CD8-positive, alpha-beta memory T cell (primary cell): ENCODE measurements around the gene DTD1. TPM values are rescaled to one million over a fixed set of nuclear protein-coding genes. Genes with fewer than 3 reads are reported as not detected.

Experiments
- CTCF ChIA-PET: fragments of 350-600 bp; sonication (Branson Sonifier 250); formaldehyde crosslinking; loops from one replicate; lab custom pipeline; 2021; ENCODE audit warnings: antibody characterized with exemption; lab: Charles Lee
- POLR2A ChIA-PET: fragments of 350-600 bp; sonication (Branson Sonifier 250); formaldehyde crosslinking; loops from one replicate; lab custom pipeline; 2021; ENCODE audit warnings: antibody characterized with exemption; lab: Charles Lee
- DNase-seq, 5 donors: peaks; one replicate each; pipeline versions ENCODE4 v3.0.0 to v3.0.0-alpha.2; 2020 to 2022; ENCODE audit warnings: mixed read lengths in 1 of 5
- H3K27ac ChIP-seq: one replicate; pipeline ENCODE4 v1.7.0; 2013; ENCODE audit warnings: low read depth, mild to moderate bottlenecking, low read length, moderate library complexity
- H3K27me3 ChIP-seq: 2 replicates; pipeline ENCODE4 v1.7.0; 2013; ENCODE audit warnings: low read length, mild to moderate bottlenecking; ENCODE audit not compliant: insufficient read depth, poor library complexity, severe bottlenecking
- H3K36me3 ChIP-seq: 2 replicates; pipeline ENCODE4 v1.7.0; 2013; ENCODE audit warnings: mild to moderate bottlenecking, low read length, moderate library complexity; ENCODE audit not compliant: insufficient read depth
- H3K4me1 ChIP-seq: 2 replicates; pipeline ENCODE4 v1.7.0; 2013; ENCODE audit warnings: mild to moderate bottlenecking, low read length, moderate library complexity; ENCODE audit not compliant: insufficient read depth
- H3K4me3 ChIP-seq: 2 replicates; pipeline ENCODE4 v1.7.0; 2013; ENCODE audit warnings: mild to moderate bottlenecking, low read length
- H3K9me3 ChIP-seq: 2 replicates; pipeline ENCODE4 v1.7.0; 2013; ENCODE audit warnings: mild to moderate bottlenecking, low read length
- H3K27ac Mint-ChIP-seq, 8 donors: one replicate each; pipeline ENCODE4 v1.8.0; 2020 to 2021; ENCODE audit warnings: mixed read lengths in 8 of 8, mild to moderate bottlenecking in 6 of 8, inconsistent platforms in 3 of 8, moderate library complexity in 3 of 8
- H3K27me3 Mint-ChIP-seq, 2 donors: one replicate each; pipeline ENCODE4 v1.8.0; 2020 to 2021; ENCODE audit warnings: mixed read lengths in 2 of 2, mild to moderate bottlenecking in 1 of 2, moderate library complexity in 1 of 2
- H3K36me3 Mint-ChIP-seq, 3 donors: one replicate each; pipeline ENCODE4 v1.8.0; 2020 to 2021; ENCODE audit warnings: mixed read lengths in 3 of 3, inconsistent platforms in 1 of 3, mild to moderate bottlenecking in 1 of 3
- H3K4me1 Mint-ChIP-seq, 3 donors: one replicate each; pipeline ENCODE4 v1.8.0; 2020 to 2021; ENCODE audit warnings: mixed read lengths in 3 of 3, inconsistent platforms in 1 of 3, mild to moderate bottlenecking in 1 of 3
- H3K4me3 Mint-ChIP-seq, 7 donors: one replicate each; pipeline ENCODE4 v1.8.0; 2020 to 2021; ENCODE audit warnings: mixed read lengths in 7 of 7, mild to moderate bottlenecking in 6 of 7, moderate library complexity in 4 of 7, inconsistent platforms in 2 of 7
- H3K9me3 Mint-ChIP-seq, 5 donors: one replicate each; pipeline ENCODE4 v1.8.0; 2020 to 2022; ENCODE audit warnings: mixed read lengths in 5 of 5, mild to moderate bottlenecking in 3 of 5, moderate library complexity in 2 of 5, inconsistent platforms in 1 of 5
- polyA plus RNA-seq: library from polyadenylated mRNA; unstranded; fragments of 300-500 nt; fragmentation: Illumina TruSeq; gene quantifications from one replicate; pipeline ENCODE4 v1.2.3, GENCODE V29; 2021
- total RNA-seq, 2 experiments: library from RNA; stranded (reverse); gene quantifications; one replicate each; pipeline ENCODE4 v1.2.3, GENCODE V29; 2021

DTD1 gene
- total and polyA plus RNA-seq, 3 experiments from 2014 or later: 59.6 to 60.8 (median 60.2) TPM

- H3K4me3 Mint-ChIP-seq: no peak overlapping the region
- no peaks in the 10 kb centered on the region for H3K27me3 Mint-ChIP-seq
- peak overlapping the region in 1 of 8 donors; percentile 2 for H3K27ac Mint-ChIP-seq
- POLR2A ChIA-PET: no interaction called here
- Histone ChIP-seq H3K27ac (no peak overlapping the region), H3K4me3 (no peak overlapping the region), H3K36me3 (no peaks in the 10 kb centered on the region), H3K9me3 (no peaks in the 10 kb centered on the region), H3K4me1 (no peaks in the 10 kb centered on the region), H3K27me3 (no peaks in the 10 kb centered on the region)
- CTCF ChIA-PET: no interaction called here
- H3K36me3 Mint-ChIP-seq: peaks cover 10 to 29% (median 19%) of the 10 kb centered on the region in 3 donors
- H3K4me1 Mint-ChIP-seq: peaks cover 12 to 32% (median 17%) of the 10 kb centered on the region in 3 donors
- no peak for DNase-seq
- no peaks in the 10 kb centered on the region for H3K9me3 Mint-ChIP-seq
These were observed 127.7 kb downstream of the DTD1 start for GRCh38 chr20:18715564-18715963.

GRCh38 chr20:18717062-18717461, 129.2 kb downstream of the DTD1 start:
- H3K36me3 Mint-ChIP-seq: peaks cover 10 to 29% (median 25%) of the 10 kb centered on the region in 3 donors
- peaks cover 12 to 22% (median 16%) of the 10 kb centered on the region in 3 donors for H3K4me1 Mint-ChIP-seq
- no peaks in the 10 kb centered on the region for H3K27me3 Mint-ChIP-seq
- H3K4me3 ChIP-seq: no peak overlapping the region
- H3K27me3 ChIP-seq: no peaks in the 10 kb centered on the region
- POLR2A ChIA-PET: no interaction called here
- no peak for DNase-seq
- CTCF ChIA-PET: no interaction called here
- H3K9me3 ChIP-seq: no peaks in the 10 kb centered on the region
- H3K4me3 Mint-ChIP-seq: no peak overlapping the region
- H3K27ac ChIP-seq: no peak overlapping the region
- H3K36me3 ChIP-seq: no peaks in the 10 kb centered on the region
- H3K9me3 Mint-ChIP-seq: no peaks in the 10 kb centered on the region
- H3K4me1 ChIP-seq: no peaks in the 10 kb centered on the region
- H3K27ac Mint-ChIP-seq: no peak overlapping the region

- peaks cover 8 to 25% (median 25%) of the 10 kb centered on the region in 3 donors for H3K36me3 Mint-ChIP-seq
- ChIA-PET POLR2A (no interaction called here), CTCF (no interaction called here)
- Histone ChIP-seq H3K4me3 (no peak overlapping the region), H3K4me1 (no peaks in the 10 kb centered on the region), H3K9me3 (no peaks in the 10 kb centered on the region), H3K27ac (no peak overlapping the region), H3K36me3 (no peaks in the 10 kb centered on the region), H3K27me3 (no peaks in the 10 kb centered on the region)
- no peak overlapping the region for H3K27ac Mint-ChIP-seq
- no peak for DNase-seq
- H3K4me3 Mint-ChIP-seq: no peak overlapping the region
- no peaks in the 10 kb centered on the region for H3K9me3 Mint-ChIP-seq
- no peaks in the 10 kb centered on the region for H3K27me3 Mint-ChIP-seq
- H3K4me1 Mint-ChIP-seq: peaks cover 12 to 22% (median 15%) of the 10 kb centered on the region in 3 donors
These were observed 130.3 kb downstream of the DTD1 start for GRCh38 chr20:18718129-18718528.

- no peaks in the 10 kb centered on the region for H3K27me3 Mint-ChIP-seq
- no peaks in the 10 kb centered on the region for H3K9me3 Mint-ChIP-seq
- DNase-seq: no peak
- H3K27ac Mint-ChIP-seq: no peak overlapping the region
- no peak overlapping the region for H3K27ac ChIP-seq
- H3K4me1 Mint-ChIP-seq: peaks cover 12 to 25% (median 14%) of the 10 kb centered on the region in 3 donors
- H3K9me3 ChIP-seq: no peaks in the 10 kb centered on the region
- ChIA-PET POLR2A (no interaction called here), CTCF (no interaction called here)
- no peak overlapping the region for H3K4me3 ChIP-seq
- H3K36me3 Mint-ChIP-seq: peaks cover 3 to 25% (median 15%) of the 10 kb centered on the region in 3 donors
- H3K27me3 ChIP-seq: no peaks in the 10 kb centered on the region
- no peaks in the 10 kb centered on the region for H3K4me1 ChIP-seq
- no peaks in the 10 kb centered on the region for H3K36me3 ChIP-seq
- no peak overlapping the region for H3K4me3 Mint-ChIP-seq
These were observed 131.6 kb downstream of the DTD1 start for GRCh38 chr20:18719426-18719825.

GRCh38 chr20:18721551-18722115, 133.8 kb downstream of the DTD1 start:
- no peaks in the 10 kb centered on the region for H3K27me3 Mint-ChIP-seq
- Histone ChIP-seq H3K4me1 (no peaks in the 10 kb centered on the region), H3K36me3 (no peaks in the 10 kb centered on the region), H3K4me3 (no peak overlapping the region), H3K27me3 (no peaks in the 10 kb centered on the region), H3K9me3 (no peaks in the 10 kb centered on the region), H3K27ac (no peak overlapping the region)
- H3K36me3 Mint-ChIP-seq: peaks cover 3 to 18% (median 9%) of the 10 kb centered on the region in 3 donors
- no peaks in the 10 kb centered on the region for H3K9me3 Mint-ChIP-seq
- ChIA-PET CTCF (no interaction called here), POLR2A (no interaction called here)
- H3K27ac Mint-ChIP-seq: no peak overlapping the region
- no peak for DNase-seq
- no peak overlapping the region for H3K4me3 Mint-ChIP-seq
- H3K4me1 Mint-ChIP-seq: peaks cover 17 to 22% (median 20%) of the 10 kb centered on the region in 3 donors

- POLR2A ChIA-PET: no interaction called here
- no peak for DNase-seq
- Mint-ChIP-seq H3K9me3 (no peaks in the 10 kb centered on the region), H3K4me1 (peaks cover 13 to 24% (median 22%) of the 10 kb centered on the region in 3 donors), H3K4me3 (no peak overlapping the region), H3K27ac (no peak overlapping the region), H3K27me3 (no peaks in the 10 kb centered on the region), H3K36me3 (peaks cover 3 to 18% (median 9%) of the 10 kb centered on the region in 3 donors)
- H3K4me1 ChIP-seq: no peaks in the 10 kb centered on the region
- no peaks in the 10 kb centered on the region for H3K9me3 ChIP-seq
- CTCF ChIA-PET: no interaction called here
- H3K27me3 ChIP-seq: no peaks in the 10 kb centered on the region
- H3K36me3 ChIP-seq: no peaks in the 10 kb centered on the region
- H3K4me3 ChIP-seq: no peak overlapping the region
- no peak overlapping the region for H3K27ac ChIP-seq
These were observed 134.5 kb downstream of the DTD1 start for GRCh38 chr20:18722371-18722770.

- Histone ChIP-seq H3K4me1 (no peaks in the 10 kb centered on the region), H3K4me3 (no peak overlapping the region), H3K36me3 (no peaks in the 10 kb centered on the region), H3K9me3 (no peaks in the 10 kb centered on the region), H3K27ac (no peak overlapping the region), H3K27me3 (no peaks in the 10 kb centered on the region)
- CTCF ChIA-PET: no interaction called here
- peaks cover 0 to 2% of the 10 kb centered on the region in 2 donors for H3K27me3 Mint-ChIP-seq
- peaks cover 17 to 27% (median 26%) of the 10 kb centered on the region in 3 donors for H3K4me1 Mint-ChIP-seq
- no peaks in the 10 kb centered on the region for H3K9me3 Mint-ChIP-seq
- DNase-seq: no peak
- POLR2A ChIA-PET: no interaction called here
- H3K4me3 Mint-ChIP-seq: no peak overlapping the region
- peaks cover 3 to 17% (median 9%) of the 10 kb centered on the region in 3 donors for H3K36me3 Mint-ChIP-seq
- H3K27ac Mint-ChIP-seq: peak overlapping the region in 1 of 8 donors; percentile 17
These were observed 136.2 kb downstream of the DTD1 start for GRCh38 chr20:18724077-18724476.

GRCh38 chr20:18724788-18725464, 137.1 kb downstream of the DTD1 start:
- Mint-ChIP-seq H3K27ac (no peak overlapping the region), H3K9me3 (no peaks in the 10 kb centered on the region), H3K27me3 (peaks cover 0 to 2% of the 10 kb centered on the region in 2 donors), H3K36me3 (peaks cover 0 to 10% (median 4%) of the 10 kb centered on the region in 3 donors), H3K4me1 (peaks cover 24 to 30% (median 29%) of the 10 kb centered on the region in 3 donors), H3K4me3 (no peak overlapping the region)
- Histone ChIP-seq H3K36me3 (no peaks in the 10 kb centered on the region), H3K27ac (no peak overlapping the region), H3K4me1 (no peaks in the 10 kb centered on the region), H3K27me3 (no peaks in the 10 kb centered on the region), H3K4me3 (no peak overlapping the region), H3K9me3 (no peaks in the 10 kb centered on the region)
- DNase-seq: no peak
- CTCF ChIA-PET: interaction anchor here (0.7 kb wide), 1 partner anchor 8 kb away, joined by 3 read pairs; no protein-coding TSS in a partner anchor
- POLR2A ChIA-PET: no interaction called here
